Measurements from ENCODE around the gene ARAP1.

Gene ARAP1

DNA sequence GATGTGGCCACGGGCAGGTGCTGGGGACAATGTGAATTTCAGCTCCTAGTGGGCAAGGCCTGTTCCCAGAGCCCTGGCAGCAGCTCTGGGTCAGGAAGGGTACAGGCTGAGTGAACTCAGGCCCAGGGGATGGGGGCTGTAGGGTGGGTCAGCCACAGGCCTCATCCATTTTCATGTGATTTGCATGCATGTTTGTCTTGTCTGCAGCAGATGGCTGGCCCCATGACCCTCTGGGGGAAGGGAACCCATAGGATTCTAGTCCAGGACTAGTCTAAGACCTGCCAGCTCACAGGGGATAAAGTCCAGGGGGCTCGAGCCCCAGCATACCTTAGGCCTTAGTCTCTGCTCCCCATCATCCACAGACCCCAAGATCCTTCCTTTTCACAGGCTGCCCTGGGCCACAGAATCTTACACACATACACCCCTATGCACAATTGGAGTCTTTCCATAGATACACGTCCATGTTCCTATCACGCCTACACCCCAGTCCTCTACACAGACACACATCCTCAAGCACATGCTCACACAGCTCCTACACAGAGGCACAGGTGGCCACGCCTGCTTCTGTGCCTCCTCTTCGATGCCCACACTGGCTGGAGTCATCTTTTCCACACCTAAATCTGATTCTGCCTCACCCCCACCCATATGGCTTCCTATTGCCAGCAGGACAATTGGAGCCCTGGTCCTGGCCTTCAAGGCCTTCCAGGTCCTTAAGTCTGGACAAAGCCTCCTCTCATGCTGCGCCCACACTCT is 103.6 kb downstream of the ARAP1 start:
- TF ChIP-seq GABPA (IDR thresholded peaks at IDR 0.05; ENCODE audit: low read depth) = no peak
- TF ChIP-seq SPI1 (IDR thresholded peaks at IDR 0.05; ENCODE audit: borderline replicate concordance, low read depth) = no peak
- no peak for TF ChIP-seq CTCF (IDR thresholded peaks at IDR 0.05; ENCODE audit: insufficient read depth, low read length)
- TF ChIP-seq POLR2AphosphoS5 (IDR thresholded peaks at IDR 0.05; ENCODE audit: low read depth) = no peak
- TF ChIP-seq, protein P1, sequence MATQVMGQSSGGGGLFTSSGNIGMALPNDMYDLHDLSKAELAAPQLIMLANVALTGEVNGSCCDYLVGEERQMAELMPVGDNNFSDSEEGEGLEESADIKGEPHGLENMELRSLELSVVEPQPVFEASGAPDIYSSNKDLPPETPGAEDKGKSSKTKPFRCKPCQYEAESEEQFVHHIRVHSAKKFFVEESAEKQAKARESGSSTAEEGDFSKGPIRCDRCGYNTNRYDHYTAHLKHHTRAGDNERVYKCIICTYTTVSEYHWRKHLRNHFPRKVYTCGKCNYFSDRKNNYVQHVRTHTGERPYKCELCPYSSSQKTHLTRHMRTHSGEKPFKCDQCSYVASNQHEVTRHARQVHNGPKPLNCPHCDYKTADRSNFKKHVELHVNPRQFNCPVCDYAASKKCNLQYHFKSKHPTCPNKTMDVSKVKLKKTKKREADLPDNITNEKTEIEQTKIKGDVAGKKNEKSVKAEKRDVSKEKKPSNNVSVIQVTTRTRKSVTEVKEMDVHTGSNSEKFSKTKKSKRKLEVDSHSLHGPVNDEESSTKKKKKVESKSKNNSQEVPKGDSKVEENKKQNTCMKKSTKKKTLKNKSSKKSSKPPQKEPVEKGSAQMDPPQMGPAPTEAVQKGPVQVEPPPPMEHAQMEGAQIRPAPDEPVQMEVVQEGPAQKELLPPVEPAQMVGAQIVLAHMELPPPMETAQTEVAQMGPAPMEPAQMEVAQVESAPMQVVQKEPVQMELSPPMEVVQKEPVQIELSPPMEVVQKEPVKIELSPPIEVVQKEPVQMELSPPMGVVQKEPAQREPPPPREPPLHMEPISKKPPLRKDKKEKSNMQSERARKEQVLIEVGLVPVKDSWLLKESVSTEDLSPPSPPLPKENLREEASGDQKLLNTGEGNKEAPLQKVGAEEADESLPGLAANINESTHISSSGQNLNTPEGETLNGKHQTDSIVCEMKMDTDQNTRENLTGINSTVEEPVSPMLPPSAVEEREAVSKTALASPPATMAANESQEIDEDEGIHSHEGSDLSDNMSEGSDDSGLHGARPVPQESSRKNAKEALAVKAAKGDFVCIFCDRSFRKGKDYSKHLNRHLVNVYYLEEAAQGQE (IDR thresholded peaks at IDR 0.05; ENCODE audit: insufficient replicate concordance, low read depth) = no peak
- Histone ChIP-seq H3K27ac (replicated peaks) (no peak overlapping the region), H3K27me3 (ENCODE audit: insufficient read depth, poor library complexity, severe bottlenecking) (no peaks in the 10 kb centered on the region), H3K4me3 (replicated peaks; ENCODE audit: insufficient read depth, low read length) (no peak overlapping the region)
- no peak for DNase-seq (ENCODE audit: low read depth in 1 of 2, low spot score in 1 of 2)

DNA sequence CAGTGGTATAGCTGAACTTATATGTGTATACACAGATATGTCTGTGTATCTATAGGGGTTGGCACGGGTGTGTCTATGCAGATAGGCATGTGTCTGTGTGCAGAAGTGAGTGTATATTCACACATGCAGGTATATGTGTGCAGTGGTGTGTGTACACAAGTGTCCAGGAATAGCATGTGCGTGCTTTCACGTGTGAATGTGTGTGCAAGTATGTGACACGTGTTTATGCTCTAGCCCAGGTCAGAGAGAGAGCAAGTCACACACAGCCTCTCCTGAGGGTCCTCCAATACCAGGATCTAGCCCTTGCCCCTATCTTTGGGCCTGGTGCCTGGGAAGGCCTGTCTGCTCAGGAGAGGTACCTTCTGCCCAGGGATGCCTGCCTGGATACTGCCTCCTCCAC is 104.3 kb downstream of the ARAP1 start:
- TF ChIP-seq SPI1 (IDR thresholded peaks at IDR 0.05; ENCODE audit: borderline replicate concordance, low read depth) = no peak
- TF ChIP-seq, protein P1 (IDR thresholded peaks at IDR 0.05; ENCODE audit: insufficient replicate concordance, low read depth) = no peak
- TF ChIP-seq GABPA (IDR thresholded peaks at IDR 0.05; ENCODE audit: low read depth) = no peak
- no peak for TF ChIP-seq CTCF (IDR thresholded peaks at IDR 0.05; ENCODE audit: insufficient read depth, low read length)
- no peak for TF ChIP-seq POLR2AphosphoS5 (IDR thresholded peaks at IDR 0.05; ENCODE audit: low read depth)
- no peak overlapping the region for H3K4me3 ChIP-seq (replicated peaks; ENCODE audit: insufficient read depth, low read length)
- no peak for DNase-seq (ENCODE audit: low read depth in 1 of 2, low spot score in 1 of 2)
- no peak overlapping the region for H3K27ac ChIP-seq (replicated peaks)
- no peaks in the 10 kb centered on the region for H3K27me3 ChIP-seq (ENCODE audit: insufficient read depth, poor library complexity, severe bottlenecking)

- Histone ChIP-seq H3K27me3 (ENCODE audit: insufficient read depth, poor library complexity, severe bottlenecking) (peaks cover 11% of the 10 kb centered on the region), H3K4me3 (replicated peaks; ENCODE audit: insufficient read depth, low read length) (no peak overlapping the region), H3K27ac (replicated peaks) (no peak overlapping the region)
- TF ChIP-seq GABPA (IDR thresholded peaks at IDR 0.05; ENCODE audit: low read depth) = no peak
- TF ChIP-seq, protein P1 (IDR thresholded peaks at IDR 0.05; ENCODE audit: insufficient replicate concordance, low read depth) = no peak
- TF ChIP-seq CTCF (IDR thresholded peaks at IDR 0.05; ENCODE audit: insufficient read depth, low read length) = no peak
- no peak for DNase-seq (ENCODE audit: low read depth in 1 of 2, low spot score in 1 of 2)
Observed at GRCh38 chr11:72646472-72646871, 105.7 kb downstream of the ARAP1 start.
